Neutrophil (primary cell): Measurements from ENCODE around the gene GID8.
A peak's percentile ranks its signal among the peaks of the same experiment; 100 is the strongest.

ENCODE experiments used
- H3K27ac ChIP-seq: fragments of 200-600 bp; sonication (generic); 2 replicates; pipeline ENCODE4 v1.5.1; 2016; ENCODE audit warnings: mild to moderate bottlenecking, moderate library complexity
- H3K27me3 ChIP-seq: fragments of 200-600 bp; sonication (generic); 2 replicates; pipeline ENCODE4 v1.6.0; 2016; ENCODE audit warnings: mild to moderate bottlenecking
- H3K36me3 ChIP-seq: fragments of 200-600 bp; sonication (generic); 2 replicates; pipeline ENCODE4 v1.5.1; 2017
- H3K4me1 ChIP-seq, 2 experiments: fragments of 200-600 bp in 1 of 2; sonication (generic) in 1 of 2; 1 replicate in 1 of 2; 2 replicates in 1 of 2; pipeline versions ENCODE4 v1.5.1 to v1.6.1; 2013 to 2016; ENCODE audit warnings: low read depth in 1 of 2, low read length in 1 of 2, mild to moderate bottlenecking in 1 of 2, moderate library complexity in 1 of 2; ENCODE audit not compliant: control insufficient read depth in 1 of 2, insufficient read depth in 1 of 2
- H3K4me3 ChIP-seq, 2 experiments: fragments of 200-600 bp in 1 of 2; sonication (generic) in 1 of 2; 1 replicate in 1 of 2; 2 replicates in 1 of 2; pipeline ENCODE4 v1.5.1; 2013 to 2016; ENCODE audit warnings: low read depth in 1 of 2, low read length in 1 of 2, mild to moderate bottlenecking in 1 of 2, moderate library complexity in 1 of 2
- H3K9me3 ChIP-seq: fragments of 200-600 bp; sonication (generic); 2 replicates; pipeline ENCODE4 v1.5.1; 2016
- TF ChIP-seq, protein P1 (sequence below): fragments of 200-600 bp; sonication (generic); IDR thresholded peaks from 2 replicates; pipeline ENCODE4 v1.5.1; 2016; ENCODE audit warnings: antibody characterized with exemption

GID8 gene

DNA sequence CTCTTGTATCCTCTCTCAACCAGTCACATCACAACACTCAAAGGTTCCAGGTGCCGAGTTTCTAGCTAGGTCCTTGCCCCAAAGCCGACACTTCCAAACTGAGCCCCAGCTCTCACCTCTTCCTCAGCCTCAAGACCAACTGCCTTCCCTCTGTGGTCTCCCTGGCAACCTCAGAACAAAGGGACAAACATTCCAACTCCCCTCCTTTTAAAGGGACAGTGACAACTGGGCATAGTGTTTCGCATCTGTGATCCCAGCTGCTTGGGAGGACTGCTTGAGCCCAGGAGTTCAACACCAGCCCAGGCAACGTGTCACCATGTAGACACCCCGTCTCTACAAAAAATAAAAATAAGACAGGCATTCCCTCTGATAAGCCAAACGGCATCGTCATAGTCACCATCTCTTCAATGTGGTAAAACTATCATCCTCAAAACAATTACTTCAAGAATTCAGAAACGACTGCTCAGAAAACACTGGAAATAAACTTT lies 22.9 kb upstream of the GID8 start:
- Histone ChIP-seq H3K9me3 (no peaks in the 10 kb centered on the region), H3K4me1 (peaks cover 26 to 32% of the 10 kb centered on the region in 2 experiments), H3K27ac (no peak overlapping the region), H3K27me3 (no peaks in the 10 kb centered on the region), H3K4me3 (no peak overlapping the region), H3K36me3 (peaks cover 35% of the 10 kb centered on the region)
- TF ChIP-seq, protein P1, sequence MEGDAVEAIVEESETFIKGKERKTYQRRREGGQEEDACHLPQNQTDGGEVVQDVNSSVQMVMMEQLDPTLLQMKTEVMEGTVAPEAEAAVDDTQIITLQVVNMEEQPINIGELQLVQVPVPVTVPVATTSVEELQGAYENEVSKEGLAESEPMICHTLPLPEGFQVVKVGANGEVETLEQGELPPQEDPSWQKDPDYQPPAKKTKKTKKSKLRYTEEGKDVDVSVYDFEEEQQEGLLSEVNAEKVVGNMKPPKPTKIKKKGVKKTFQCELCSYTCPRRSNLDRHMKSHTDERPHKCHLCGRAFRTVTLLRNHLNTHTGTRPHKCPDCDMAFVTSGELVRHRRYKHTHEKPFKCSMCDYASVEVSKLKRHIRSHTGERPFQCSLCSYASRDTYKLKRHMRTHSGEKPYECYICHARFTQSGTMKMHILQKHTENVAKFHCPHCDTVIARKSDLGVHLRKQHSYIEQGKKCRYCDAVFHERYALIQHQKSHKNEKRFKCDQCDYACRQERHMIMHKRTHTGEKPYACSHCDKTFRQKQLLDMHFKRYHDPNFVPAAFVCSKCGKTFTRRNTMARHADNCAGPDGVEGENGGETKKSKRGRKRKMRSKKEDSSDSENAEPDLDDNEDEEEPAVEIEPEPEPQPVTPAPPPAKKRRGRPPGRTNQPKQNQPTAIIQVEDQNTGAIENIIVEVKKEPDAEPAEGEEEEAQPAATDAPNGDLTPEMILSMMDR: no peak

DNA sequence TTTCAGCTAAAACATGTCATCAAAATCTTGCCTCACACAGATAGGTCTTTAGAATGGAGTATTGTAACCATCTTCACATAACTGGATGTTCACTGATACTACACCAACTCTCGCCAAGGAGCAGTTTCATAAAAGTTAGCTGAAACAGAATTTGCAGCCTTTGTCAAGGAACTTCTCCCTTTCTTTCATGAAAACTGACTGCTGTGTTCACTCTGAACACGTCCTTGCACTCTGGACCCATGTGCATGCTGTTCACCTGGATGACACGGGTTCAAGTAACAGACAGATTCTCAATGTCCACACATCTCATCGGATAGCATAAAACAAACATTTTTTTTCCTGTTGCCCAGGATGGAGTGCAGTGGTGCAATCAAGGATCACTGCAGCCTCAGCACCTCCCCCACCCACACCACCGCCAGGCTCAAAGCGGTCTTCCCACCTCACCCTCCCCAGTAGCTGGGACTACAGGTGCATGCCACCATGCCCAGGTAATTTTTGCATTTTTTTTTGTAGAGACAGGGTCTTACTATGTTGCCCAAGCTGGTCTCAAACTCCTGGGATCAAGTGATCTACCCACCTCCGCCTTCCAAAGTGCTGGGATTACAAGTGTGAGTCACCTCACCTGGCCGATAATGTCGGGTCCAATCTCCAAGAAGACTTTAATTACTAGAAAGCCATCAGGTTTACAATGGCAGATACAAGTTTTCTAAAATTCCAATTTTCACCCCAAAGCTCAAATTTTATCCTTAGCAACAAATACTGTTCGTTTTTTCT lies 21.1 kb upstream of the GID8 start:
- Histone ChIP-seq H3K4me3 (no peak overlapping the region), H3K36me3 (peaks cover 16% of the 10 kb centered on the region), H3K27ac (no peak overlapping the region), H3K4me1 (peaks cover 38 to 39% of the 10 kb centered on the region in 2 experiments), H3K9me3 (no peaks in the 10 kb centered on the region), H3K27me3 (no peaks in the 10 kb centered on the region)
- TF ChIP-seq, protein P1: no peak

DNA sequence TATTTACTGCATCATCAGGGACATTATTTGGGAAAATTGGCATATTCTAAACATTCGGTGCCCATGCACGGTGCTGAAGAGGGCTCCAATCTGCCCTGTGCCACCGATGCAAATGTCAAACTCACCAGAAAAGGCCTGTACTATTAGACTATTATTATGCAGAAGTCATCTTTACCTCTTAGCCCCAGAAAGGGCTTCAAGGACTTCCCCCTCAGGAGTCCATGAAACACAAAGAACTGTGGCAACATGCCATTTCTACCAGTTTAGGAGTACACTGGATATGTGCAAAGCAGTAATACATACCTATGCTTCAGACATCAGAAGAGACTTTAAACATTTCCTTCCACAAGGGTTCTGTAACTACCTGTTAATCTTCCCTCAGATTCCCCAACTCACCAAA lies 20.2 kb upstream of the GID8 start:
- H3K27ac ChIP-seq: peak overlapping the region; percentile 7
- H3K36me3 ChIP-seq: peaks cover 10% of the 10 kb centered on the region
- peaks cover 39 to 45% of the 10 kb centered on the region in 2 experiments for H3K4me1 ChIP-seq
- no peak overlapping the region for H3K4me3 ChIP-seq
- TF ChIP-seq, protein P1: no peak
- H3K27me3 ChIP-seq: no peaks in the 10 kb centered on the region
- no peaks in the 10 kb centered on the region for H3K9me3 ChIP-seq

DNA sequence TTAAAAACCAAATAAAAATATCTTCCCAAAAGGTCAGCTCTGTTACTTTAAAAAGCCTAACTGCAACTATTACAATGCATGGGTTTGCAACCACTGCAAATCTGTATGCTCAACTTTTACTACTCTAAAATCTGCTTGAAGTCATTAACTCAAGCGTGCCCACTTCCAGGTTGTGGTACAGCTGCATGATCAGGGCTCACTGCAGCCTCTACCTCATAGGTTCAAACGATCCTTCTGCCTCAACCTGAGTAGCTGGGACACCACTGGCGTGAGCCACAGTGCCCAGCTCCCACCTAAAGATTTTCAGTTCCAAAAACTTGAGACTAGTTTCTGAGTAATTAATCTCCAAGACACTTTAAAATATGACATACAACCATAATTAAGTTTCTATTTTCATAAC lies 19.8 kb upstream of the GID8 start:
- TF ChIP-seq, protein P1: no peak
- Histone ChIP-seq H3K27me3 (no peaks in the 10 kb centered on the region), H3K9me3 (no peaks in the 10 kb centered on the region), H3K4me3 (no peak overlapping the region), H3K36me3 (peaks cover 5% of the 10 kb centered on the region), H3K4me1 (peaks cover 39 to 50% of the 10 kb centered on the region in 2 experiments), H3K27ac (peak overlapping the region; percentile 7)

DNA sequence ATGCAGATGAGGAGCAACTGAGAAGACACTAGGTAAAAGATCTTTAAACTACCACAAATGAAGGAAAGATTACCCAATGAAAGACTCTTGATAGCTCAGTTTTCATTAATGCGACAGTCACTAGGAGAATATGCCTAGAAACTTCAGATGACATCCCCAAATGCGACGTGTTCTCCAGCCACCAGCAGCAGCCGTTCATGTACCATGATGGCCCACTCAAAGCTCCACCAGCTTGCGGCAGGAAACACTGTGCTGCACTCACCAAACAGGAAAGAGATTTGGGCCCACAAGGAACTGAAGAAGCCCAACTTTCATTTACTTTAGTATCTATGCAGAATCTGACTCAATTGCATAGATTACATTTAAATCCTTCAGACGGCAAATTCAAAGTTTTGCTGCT lies 19.1 kb upstream of the GID8 start:
- H3K4me3 ChIP-seq: no peak overlapping the region
- H3K36me3 ChIP-seq: no peaks in the 10 kb centered on the region
- H3K4me1 ChIP-seq: peaks cover 41 to 55% of the 10 kb centered on the region in 2 experiments
- TF ChIP-seq, protein P1: no peak
- peak overlapping the region; percentile 33 for H3K27ac ChIP-seq
- no peaks in the 10 kb centered on the region for H3K27me3 ChIP-seq
- no peaks in the 10 kb centered on the region for H3K9me3 ChIP-seq
